Caco-2 (cell line): ENCODE measurements around the gene PAGR1. TPM values are rescaled to one million over a fixed set of nuclear protein-coding genes. Genes with fewer than 3 reads are reported as not detected.

Source experiments
- Bru-seq: library from RNA; stranded (reverse); fragments of 400-500 nt; gene quantifications from one replicate; lab custom pipeline; 2021; lab: Mats Ljungman, UMichigan
- BruChase-seq, 2 experiments: library from RNA; stranded (reverse); fragments of 400-500 nt; gene quantifications; one replicate each; lab custom pipeline; 2021; lab: Mats Ljungman, UMichigan
- BruUV-seq: library from RNA; stranded (reverse); fragments of 400-500 nt; replicated peaks from 2 replicates; lab custom pipeline; 2021; lab: Mats Ljungman, UMichigan
- CTCF ChIA-PET: fragments of 300-600 bp; sonication (Branson Sonifier 250); formaldehyde crosslinking; loops from one replicate; lab custom pipeline; 2022; ENCODE audit warnings: antibody characterized with exemption; lab: Charles Lee
- POLR2A ChIA-PET: fragments of 300-600 bp; sonication (Branson Sonifier 250); formaldehyde crosslinking; loops from one replicate; lab custom pipeline; 2022; ENCODE audit warnings: antibody characterized with exemption; lab: Charles Lee
- DNase-seq, 2 experiments: peaks; one replicate each; pipeline versions ENCODE4 v3.0.0 to v3.0.0-alpha.2; 2020 to 2022
- H3K27me3 ChIP-seq: replicated peaks from 2 replicates; pipeline ENCODE4 v1.6.0; 2011; ENCODE audit warnings: low read length; ENCODE audit not compliant: control insufficient read depth, insufficient read depth
- H3K36me3 ChIP-seq: 2 replicates; pipeline ENCODE4 v1.5.1; 2011; ENCODE audit warnings: low read length; ENCODE audit not compliant: control insufficient read depth, insufficient read depth
- H3K4me1 ChIP-seq: fragments of 250-450 bp; sonication (Bioruptor Pico); 2 replicates; pipeline ENCODE4 v1.5.1; 2020; ENCODE audit warnings: mild to moderate bottlenecking
- H3K4me3 ChIP-seq: 2 replicates; pipeline ENCODE4 v1.5.1; 2011; ENCODE audit warnings: low read depth, mild to moderate bottlenecking, control low read depth, low read length
- H3K9me3 ChIP-seq: fragments of 250-450 bp; sonication (Bioruptor Pico); 2 replicates; pipeline ENCODE4 v1.5.1; 2020; ENCODE audit warnings: mild to moderate bottlenecking, moderate library complexity
- H3K27ac Mint-ChIP-seq: one replicate; pipeline ENCODE4 v1.8.0; 2022; ENCODE audit warnings: mixed read lengths; ENCODE audit not compliant: unreplicated experiment
- H3K27me3 Mint-ChIP-seq: one replicate; pipeline ENCODE4 v1.8.0; 2022; ENCODE audit warnings: mixed read lengths; ENCODE audit not compliant: insufficient read depth, unreplicated experiment
- H3K36me3 Mint-ChIP-seq: one replicate; pipeline ENCODE4 v1.8.0; 2022; ENCODE audit warnings: mild to moderate bottlenecking, mixed read lengths; ENCODE audit not compliant: insufficient read depth, unreplicated experiment
- H3K4me1 Mint-ChIP-seq: one replicate; pipeline ENCODE4 v1.8.0; 2022; ENCODE audit warnings: low read depth, mixed read lengths; ENCODE audit not compliant: unreplicated experiment
- H3K4me3 Mint-ChIP-seq: one replicate; pipeline ENCODE4 v1.8.0; 2022; ENCODE audit warnings: mild to moderate bottlenecking, moderate library complexity, mixed read lengths; ENCODE audit not compliant: unreplicated experiment
- H3K9me3 Mint-ChIP-seq: one replicate; pipeline ENCODE4 v1.8.0; 2022; ENCODE audit warnings: mixed read lengths; ENCODE audit not compliant: unreplicated experiment
- CTCF ChIP-seq, 2 experiments: fragments of 200-600 bp in 1 of 2; IDR thresholded peaks; 1 replicate in 1 of 2; 2 replicates in 1 of 2; pipeline versions ENCODE4 v1.5.1 to v1.8.0; 2011 to 2022; ENCODE audit warnings: antibody characterized with exemption in 1 of 2, control low read depth in 1 of 2, inconsistent platforms in 1 of 2, low read depth in 1 of 2, low read length in 1 of 2, mild to moderate bottlenecking in 1 of 2, moderate library complexity in 1 of 2; ENCODE audit not compliant: insufficient read depth in 1 of 2, severe bottlenecking in 1 of 2, unreplicated experiment in 1 of 2
- intact Hi-C: fragments of 100-400 bp; cut with micrococcal nuclease; formaldehyde crosslinking; loops from one replicate; pipeline ENCODE4 v1.10.0; 2022; ENCODE audit not compliant: unreplicated experiment
- long read RNA-seq: library from polyadenylated mRNA; stranded (forward); transcript quantifications from one replicate; pipeline ENCODE4 v2.0.0, GENCODE V29; 2022
- total RNA-seq: library from RNA; stranded (reverse); gene quantifications from 2 replicates; pipeline ENCODE4 v1.2.3, GENCODE V29; 2022

PAGR1 gene
- total RNA-seq: 31.4 and 33.0 TPM in 2 replicates
- Bru-seq, nascent RNA: percentile 76 among the genes with signal in this experiment
- BruChase-seq, experiment 1, labeled RNA remaining after a 2-hour chase: percentile 90 among the genes with signal in this experiment
- percentile 84 among the genes with signal in this experiment for BruChase-seq, experiment 2, labeled RNA remaining after a 6-hour chase
- long read RNA-seq, transcript PAGR1-201 (3 exons, 1,702 nt): major isoform, 160 of 160 reads
- long read RNA-seq, partial matches to known transcripts: 0 of 160 reads
- long read RNA-seq, other reads (novel, unspliced or antisense): 0 of 160 reads

- POLR2A ChIA-PET: interaction anchor here (1.0 to 1.8 kb wide), 4 partner anchors 9 to 157 kb away, joined by 5 to 10 read pairs (median 6); partner anchors contain the start of genes KIF22 and TAOK2
- no peaks in the 10 kb centered on the region for H3K9me3 ChIP-seq
- TSS peak; percentile 72 for BruUV-seq
- intact Hi-C loops: loop anchor here (1.0 to 10.0 kb wide), 6 partner anchors 13 to 205 kb away; partner anchors contain the start of genes ASPHD1, CDIPT, HIRIP3 and INO80E
- Mint-ChIP-seq H3K27ac (peak within 1 kb of the TSS; percentile 93), H3K4me3 (peak within 1 kb of the TSS; percentile 89), H3K4me1 (peaks cover 41% of the 10 kb centered on the region), H3K27me3 (no peaks in the 10 kb centered on the region), H3K36me3 (peaks cover 62% of the 10 kb centered on the region), H3K9me3 (no peaks in the 10 kb centered on the region)
- H3K36me3 ChIP-seq: no peaks in the 10 kb centered on the region; the same call in 1 of the 2 replicates
- no peaks in the 10 kb centered on the region for H3K27me3 ChIP-seq
- peak; percentile 97 to 98 for DNase-seq
- H3K4me3 ChIP-seq: peak within 1 kb of the TSS; percentile 69
- CTCF ChIA-PET: interaction anchor here (0.5 to 2.8 kb wide), 14 partner anchors 8 to 216 kb away, joined by 3 to 22 read pairs (median 4); partner anchors contain the start of genes KIF22, MAZ and SEZ6L2
- peak; percentile 92 to 94 for TF ChIP-seq CTCF (IDR thresholded peaks at IDR 0.05; ENCODE audit: insufficient read depth in 1 of 2, low read depth in 1 of 2, low read length in 1 of 2, severe bottlenecking in 1 of 2, unreplicated experiment in 1 of 2)
- H3K4me1 ChIP-seq: peaks cover 14% of the 10 kb centered on the region
Measured at GRCh38 chr16:29815793-29816693, at the start of gene PAGR1. PAGR1 (plus strand) TSS chr16:29816152; CDS start chr16:29816526, 374 bp downstream.

- peaks cover 24% of the 10 kb centered on the region for H3K4me1 Mint-ChIP-seq
- POLR2A ChIA-PET: no interaction called here
- H3K27ac Mint-ChIP-seq: no peak overlapping the region
- Histone ChIP-seq H3K27me3 (no peaks in the 10 kb centered on the region), H3K36me3 (peaks cover 1% of the 10 kb centered on the region; the same call in 1 of the 2 replicates), H3K4me3 (no peak overlapping the region), H3K9me3 (no peaks in the 10 kb centered on the region), H3K4me1 (peaks cover 6% of the 10 kb centered on the region)
- no peak for DNase-seq
- TF ChIP-seq CTCF (IDR thresholded peaks at IDR 0.05; ENCODE audit: insufficient read depth in 1 of 2, low read depth in 1 of 2, low read length in 1 of 2, severe bottlenecking in 1 of 2, unreplicated experiment in 1 of 2): no peak
- no peak overlapping the region for H3K4me3 Mint-ChIP-seq
- intact Hi-C loops: no loop called here
- H3K36me3 Mint-ChIP-seq: no peaks in the 10 kb centered on the region
- no peaks in the 10 kb centered on the region for H3K27me3 Mint-ChIP-seq
- CTCF ChIA-PET: interaction anchor here (0.7 kb wide), 1 partner anchor 93 kb away, joined by 3 read pairs; no protein-coding TSS in a partner anchor
- no TSS peak for BruUV-seq
- H3K9me3 Mint-ChIP-seq: no peaks in the 10 kb centered on the region
Measured at GRCh38 chr16:29766571-29766970, 49.4 kb upstream of the PAGR1 start.

GRCh38 chr16:29767062-29767461, 48.9 kb upstream of the PAGR1 start:
- H3K27ac Mint-ChIP-seq: no peak overlapping the region
- BruUV-seq: no TSS peak
- no peak for TF ChIP-seq CTCF (IDR thresholded peaks at IDR 0.05; ENCODE audit: insufficient read depth in 1 of 2, low read depth in 1 of 2, low read length in 1 of 2, severe bottlenecking in 1 of 2, unreplicated experiment in 1 of 2)
- H3K4me1 Mint-ChIP-seq: peaks cover 24% of the 10 kb centered on the region
- intact Hi-C loops: no loop called here
- H3K4me3 Mint-ChIP-seq: no peak overlapping the region
- DNase-seq: no peak
- Histone ChIP-seq H3K9me3 (no peaks in the 10 kb centered on the region), H3K4me3 (no peak overlapping the region), H3K4me1 (peaks cover 8% of the 10 kb centered on the region), H3K36me3 (peaks cover 1% of the 10 kb centered on the region; the same call in 1 of the 2 replicates), H3K27me3 (no peaks in the 10 kb centered on the region)
- POLR2A ChIA-PET: no interaction called here
- no peaks in the 10 kb centered on the region for H3K27me3 Mint-ChIP-seq
- no peaks in the 10 kb centered on the region for H3K9me3 Mint-ChIP-seq
- no peaks in the 10 kb centered on the region for H3K36me3 Mint-ChIP-seq
- CTCF ChIA-PET: no interaction called here
